ENCODE data around the gene ZNF362.
A peak's percentile ranks its signal among the peaks of the same experiment; 100 is the strongest.

The ZNF362 gene

GRCh38 chr1:33346927-33347649 is 90.8 kb downstream of the ZNF362 start:
- H4K20me1 ChIP-seq (ENCODE audit: insufficient read depth): no peaks in the 10 kb centered on the region

GRCh38 chr1:33347650-33347992 is 91.3 kb downstream of the ZNF362 start:
- Histone ChIP-seq H3K36me3 (ENCODE audit: insufficient read depth) (no peaks in the 10 kb centered on the region), H3K4me3 (IDR thresholded peaks at IDR 0.05; ENCODE audit: insufficient read depth, low read depth, low read length) (no peak overlapping the region), H3K9ac (no peak overlapping the region), H3K27ac (no peak overlapping the region), H2AFZ (ENCODE audit: low read depth) (no peak overlapping the region), H3K4me2 (no peak overlapping the region), H3K4me1 (ENCODE audit: low read depth, poor library complexity, severe bottlenecking) (peaks cover 64% of the 10 kb centered on the region), H3K27me3 (ENCODE audit: insufficient read depth, low read depth) (no peaks in the 10 kb centered on the region), H4K20me1 (ENCODE audit: insufficient read depth) (no peaks in the 10 kb centered on the region), H3K79me2 (ENCODE audit: insufficient read depth, low read depth) (peaks cover 14% of the 10 kb centered on the region; the same call in 1 of the 2 replicates)
- no peak for TF ChIP-seq CTCF (conservative IDR thresholded peaks at IDR 0.05; ENCODE audit: low read depth, low read length)

More at GRCh38 chr1:33346927-33347649, 90.8 kb downstream of the ZNF362 start:
- Histone ChIP-seq H3K36me3 (ENCODE audit: insufficient read depth) (no peaks in the 10 kb centered on the region), H3K9ac (no peak overlapping the region), H3K79me2 (ENCODE audit: insufficient read depth, low read depth) (peaks cover 14% of the 10 kb centered on the region; the same call in 1 of the 2 replicates), H3K4me3 (IDR thresholded peaks at IDR 0.05; ENCODE audit: insufficient read depth, low read depth, low read length) (no peak overlapping the region), H3K27me3 (ENCODE audit: insufficient read depth, low read depth) (no peaks in the 10 kb centered on the region), H3K4me1 (ENCODE audit: low read depth, poor library complexity, severe bottlenecking) (peaks cover 70% of the 10 kb centered on the region), H3K27ac (no peak overlapping the region), H2AFZ (ENCODE audit: low read depth) (no peak overlapping the region), H3K4me2 (no peak overlapping the region)
- no peak for TF ChIP-seq CTCF (conservative IDR thresholded peaks at IDR 0.05; ENCODE audit: low read depth, low read length)

- Histone ChIP-seq H3K4me1 (ENCODE audit: low read depth, poor library complexity, severe bottlenecking) (peaks cover 58% of the 10 kb centered on the region), H3K79me2 (ENCODE audit: insufficient read depth, low read depth) (peaks cover 14% of the 10 kb centered on the region; the same call in 1 of the 2 replicates), H3K4me3 (IDR thresholded peaks at IDR 0.05; ENCODE audit: insufficient read depth, low read depth, low read length) (no peak overlapping the region), H3K27ac (no peak overlapping the region), H3K9ac (no peak overlapping the region; the same call in 1 of the 2 replicates), H4K20me1 (ENCODE audit: insufficient read depth) (no peaks in the 10 kb centered on the region), H3K27me3 (ENCODE audit: insufficient read depth, low read depth) (no peaks in the 10 kb centered on the region), H3K36me3 (ENCODE audit: insufficient read depth) (no peaks in the 10 kb centered on the region), H2AFZ (ENCODE audit: low read depth) (no peak overlapping the region), H3K4me2 (peak overlapping the region; percentile 77)
- TF ChIP-seq CTCF (conservative IDR thresholded peaks at IDR 0.05; ENCODE audit: low read depth, low read length): no peak
Observed at GRCh38 chr1:33348194-33348593, 91.9 kb downstream of the ZNF362 start.

GRCh38 chr1:33348676-33349080 is 92.4 kb downstream of the ZNF362 start:
- Histone ChIP-seq H4K20me1 (ENCODE audit: insufficient read depth) (no peaks in the 10 kb centered on the region), H3K79me2 (ENCODE audit: insufficient read depth, low read depth) (peaks cover 14% of the 10 kb centered on the region; the same call in 1 of the 2 replicates), H3K4me1 (ENCODE audit: low read depth, poor library complexity, severe bottlenecking) (peaks cover 54% of the 10 kb centered on the region), H3K4me3 (IDR thresholded peaks at IDR 0.05; ENCODE audit: insufficient read depth, low read depth, low read length) (peak overlapping the region; percentile 87), H3K27ac (no peak overlapping the region; the same call in 1 of the 2 replicates), H2AFZ (ENCODE audit: low read depth) (peak overlapping the region; percentile 47; the same call in 1 of the 2 replicates), H3K9ac (peak overlapping the region; percentile 52; the same call in 1 of the 2 replicates), H3K27me3 (ENCODE audit: insufficient read depth, low read depth) (no peaks in the 10 kb centered on the region), H3K4me2 (peak overlapping the region; percentile 77), H3K36me3 (ENCODE audit: insufficient read depth) (no peaks in the 10 kb centered on the region)
- TF ChIP-seq CTCF (conservative IDR thresholded peaks at IDR 0.05; ENCODE audit: low read depth, low read length): no peak

All from KMS-11 (cell line).